ENCODE results near the gene LRRC51.

The LRRC51 gene

DNA sequence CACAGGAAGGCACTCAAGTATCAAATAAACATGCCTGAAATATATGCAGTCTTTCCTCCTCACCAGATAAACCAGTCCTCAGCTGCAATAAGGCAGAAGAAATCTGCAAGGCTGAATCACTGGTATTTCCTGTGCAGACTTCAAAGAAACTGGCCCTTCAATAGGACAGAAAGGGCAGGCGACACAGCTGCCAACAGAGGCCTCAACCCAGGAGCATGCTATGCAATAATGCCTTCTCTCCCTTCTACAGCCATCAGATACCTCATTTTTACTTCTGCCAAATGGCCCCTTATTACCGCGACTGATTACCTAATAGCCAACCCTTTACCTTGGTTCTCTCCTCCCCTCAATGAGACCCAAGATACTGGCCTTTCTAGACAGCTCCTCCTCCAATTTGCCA, 8.3 kb upstream of the LRRC51 start:
- no peak for DNase-seq

DNA sequence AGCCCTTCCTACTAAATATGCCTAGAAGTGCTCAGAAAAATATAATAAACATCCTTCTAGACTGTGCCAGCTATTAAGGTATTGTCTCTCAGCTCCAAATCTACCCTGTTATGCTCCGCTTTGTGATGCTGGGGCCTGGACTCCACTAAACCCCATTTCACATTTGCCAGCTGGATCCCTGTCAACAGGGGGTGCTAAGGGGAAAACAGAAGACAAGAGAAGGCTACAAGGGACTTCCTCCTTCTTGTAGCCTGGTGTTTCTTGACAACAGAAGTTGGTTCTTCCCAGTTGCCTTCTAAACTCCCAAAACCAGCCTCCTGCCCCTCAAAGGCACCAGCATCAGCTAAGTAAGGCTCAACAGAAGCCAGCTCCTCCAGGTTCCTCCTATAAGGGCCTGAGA, 5.5 kb upstream of the LRRC51 start:
- no peak for DNase-seq

DNA sequence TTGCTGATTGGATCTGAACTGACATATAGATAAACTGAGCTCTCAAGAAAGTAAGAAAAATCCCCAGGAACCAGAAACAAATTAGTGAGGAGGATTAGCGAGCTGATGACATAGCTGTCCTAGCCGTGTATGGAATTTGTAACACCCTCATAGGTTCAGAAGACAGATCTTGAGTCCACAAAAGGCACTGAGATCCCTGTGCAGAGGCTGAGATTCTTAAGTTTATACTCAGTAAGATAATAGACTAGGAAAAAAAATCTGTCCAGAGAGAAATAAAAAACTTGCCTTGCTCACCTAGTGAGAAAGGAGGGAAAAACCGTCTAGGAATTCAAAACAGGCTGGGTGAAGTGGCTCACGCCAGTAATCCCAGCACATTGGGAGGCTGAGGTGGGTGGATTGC, 4.9 kb upstream of the LRRC51 start:
- DNase-seq = no peak

DNA sequence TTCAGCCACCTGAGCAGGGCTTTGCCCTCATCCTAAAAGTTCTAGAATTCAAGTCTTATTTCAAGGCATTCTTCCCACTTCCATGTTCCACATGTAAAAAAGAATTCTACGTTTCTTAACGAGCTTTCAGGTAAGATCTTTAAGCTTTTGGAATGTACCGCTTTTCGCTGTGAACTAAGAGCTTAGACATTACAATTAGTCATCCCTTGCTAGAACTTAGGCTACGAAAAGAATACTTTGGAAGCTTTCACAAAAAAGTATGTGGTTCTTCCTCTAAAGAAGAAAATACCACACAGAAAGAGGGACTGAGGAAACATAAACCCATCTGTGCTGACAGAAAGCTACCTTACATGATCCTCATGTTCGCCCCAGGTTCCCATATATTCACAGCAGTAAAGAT, 2.2 kb upstream of the LRRC51 start:
- DNase-seq = no peak

DNA sequence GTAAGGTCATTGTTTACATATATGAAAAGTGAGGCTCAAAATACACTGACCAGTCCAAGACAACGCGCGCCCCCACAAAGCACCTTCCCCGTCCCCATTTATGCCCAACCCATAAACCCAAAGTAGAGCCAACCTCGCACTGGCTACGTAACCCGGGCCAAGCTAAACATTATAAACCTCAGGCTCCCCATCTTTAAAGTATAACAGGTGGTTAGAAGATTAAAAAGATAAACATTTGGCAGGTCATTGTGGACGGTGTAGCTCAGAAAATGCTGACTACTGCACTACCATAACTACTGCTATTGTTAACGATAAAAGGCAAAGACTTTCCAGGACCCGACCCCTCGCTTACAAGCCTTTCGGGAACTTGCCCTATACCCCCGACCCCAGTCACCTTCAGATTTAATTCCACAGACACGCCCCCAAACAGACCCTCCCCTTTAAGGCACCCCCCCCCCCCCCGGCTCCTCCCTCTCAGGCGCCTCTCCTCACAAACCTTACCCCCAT, 778 bp upstream of the LRRC51 start:
- no peak for DNase-seq

DNA sequence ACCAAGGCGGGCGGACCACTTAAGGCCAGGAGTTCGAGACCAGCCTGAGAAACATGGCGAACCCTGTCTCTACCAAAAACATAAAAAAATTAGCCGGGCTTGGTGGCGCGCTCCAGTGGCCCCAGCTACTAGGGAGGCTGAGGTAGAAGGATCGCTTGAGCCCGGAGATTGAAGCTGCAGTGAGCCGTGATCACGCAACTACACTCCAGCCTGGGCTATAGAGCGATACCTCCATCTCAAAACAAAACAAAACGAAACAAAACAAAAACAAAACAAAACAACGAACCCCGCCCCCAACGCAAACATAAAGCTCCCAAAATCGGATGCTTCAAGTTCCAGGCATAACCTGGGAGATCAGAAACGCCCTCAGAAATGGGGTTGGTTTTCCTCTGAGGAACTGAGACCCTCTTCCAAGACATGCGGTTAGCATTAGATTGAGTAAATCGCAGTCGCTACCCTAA, 564 bp downstream of the LRRC51 start:
- no peak for DNase-seq

DNA sequence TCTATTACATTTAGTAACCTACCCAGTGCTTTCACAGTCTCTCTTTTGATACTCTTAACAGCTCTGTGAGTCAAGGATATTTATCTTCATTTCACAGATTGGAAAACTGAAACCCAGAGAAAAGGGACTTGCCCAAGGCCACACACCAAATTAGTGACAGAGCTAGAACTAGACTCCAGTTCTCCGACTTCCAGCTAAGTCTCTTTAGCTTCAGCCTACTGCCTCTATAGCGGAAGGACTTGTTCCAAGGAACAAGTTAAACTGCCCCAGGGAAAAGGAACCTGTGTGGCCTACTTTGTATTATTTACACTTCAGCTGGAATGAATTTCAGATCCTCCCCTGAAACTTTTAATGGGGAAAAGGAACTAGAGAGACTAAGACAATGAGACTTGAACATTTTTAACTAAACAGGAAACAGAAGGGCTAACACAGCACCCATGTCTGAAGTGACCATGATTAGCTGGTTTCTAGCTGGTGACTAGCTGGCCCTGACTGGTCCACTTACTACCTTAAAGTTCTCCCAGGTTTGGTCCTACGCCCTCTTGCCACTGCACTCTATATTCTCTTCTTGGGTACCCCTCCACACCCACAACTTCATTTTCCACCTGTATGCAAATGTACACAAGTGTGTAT, 1.3 kb downstream of the LRRC51 start:
- no peak for DNase-seq

DNA sequence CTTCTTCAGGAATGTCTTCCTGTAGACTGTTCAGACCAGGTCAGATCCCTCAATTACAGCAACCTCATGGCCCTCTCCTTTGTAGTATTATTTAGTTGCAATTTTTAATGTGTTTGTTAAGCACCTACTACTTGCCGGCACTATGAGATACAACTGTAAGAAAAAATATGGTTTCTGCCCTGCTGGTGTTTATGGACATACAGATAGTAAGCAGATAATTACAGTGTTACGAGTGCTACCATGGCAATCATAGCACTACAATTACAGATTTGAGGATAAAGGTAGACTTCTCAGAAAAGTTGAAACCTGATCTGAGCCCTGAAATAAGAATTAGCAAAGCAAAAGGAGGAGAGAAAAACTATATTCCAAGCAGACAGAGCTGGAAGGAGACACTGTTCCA, 2.8 kb downstream of the LRRC51 start:
- DNase-seq = no peak

DNA sequence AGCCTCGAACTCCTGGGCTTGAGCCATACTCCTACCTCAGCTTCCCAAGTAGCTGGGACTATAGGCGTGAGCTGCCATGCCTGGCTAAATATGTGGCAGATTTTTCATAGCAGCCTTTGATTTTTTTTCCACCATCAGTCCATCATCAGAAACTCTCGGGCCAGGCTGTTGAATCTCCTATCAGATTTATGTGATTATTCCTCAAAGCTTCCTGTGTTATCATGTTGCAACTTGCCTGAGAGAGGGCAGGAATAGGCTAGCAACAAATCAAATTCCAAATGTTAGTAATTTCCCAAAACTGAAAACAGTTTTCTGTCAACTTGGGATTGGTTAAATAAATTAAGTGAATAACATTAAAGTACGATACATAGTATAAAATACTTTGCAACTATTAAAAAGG, 3.4 kb downstream of the LRRC51 start:
- DNase-seq = no peak

DNA sequence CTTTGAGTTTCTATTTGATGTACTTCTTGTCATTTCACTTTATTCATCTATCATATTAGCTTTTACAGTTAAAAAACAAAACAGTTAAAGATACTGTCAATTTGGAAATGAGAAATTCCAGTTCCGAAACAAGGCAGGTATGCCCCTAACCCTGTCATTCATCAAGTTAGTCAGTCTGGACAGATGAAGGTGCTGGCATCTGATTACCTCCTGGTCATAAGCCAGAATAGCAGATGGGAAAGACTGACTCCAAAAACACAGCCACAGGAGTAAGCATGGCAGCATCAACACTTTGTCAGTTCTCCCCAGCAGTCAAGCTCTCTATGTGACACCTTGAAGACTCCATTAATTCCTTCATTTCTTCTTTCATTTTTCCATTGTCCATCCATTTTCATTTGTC, 4.3 kb downstream of the LRRC51 start:
- DNase-seq = no peak

DNA sequence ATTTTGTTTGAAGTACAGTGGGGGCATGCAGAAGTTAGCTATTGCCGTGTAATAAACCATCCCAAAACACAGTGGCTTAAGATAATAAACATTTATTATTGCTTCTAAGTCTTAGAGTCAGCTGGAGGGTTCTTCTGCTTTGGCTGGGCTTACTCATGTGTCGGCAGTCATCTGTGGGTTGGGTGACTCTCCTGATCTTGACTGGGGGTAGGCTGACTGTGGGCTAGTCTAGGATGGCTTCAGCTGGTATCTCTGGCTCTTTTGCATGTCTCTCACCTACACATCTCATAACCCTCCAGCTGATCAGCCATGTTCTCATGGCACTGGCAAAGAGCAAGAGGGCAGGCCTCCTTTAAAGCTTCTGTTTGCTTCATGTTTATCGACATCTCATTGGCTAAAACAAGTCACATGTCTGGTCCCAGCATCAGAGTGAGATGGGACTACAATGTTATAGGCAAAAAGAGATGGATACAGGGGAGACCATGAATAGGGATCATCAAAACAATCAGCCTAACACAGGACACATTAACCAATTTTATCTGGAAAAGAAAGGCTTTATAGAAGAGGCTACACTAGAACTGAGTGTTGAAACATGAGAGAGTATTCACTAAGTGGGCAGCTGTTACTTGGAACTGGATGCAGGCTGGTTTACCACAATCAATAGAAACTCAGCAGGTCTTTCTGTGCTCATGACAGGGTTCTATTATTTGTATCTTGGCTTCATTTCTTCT, 5.1 kb downstream of the LRRC51 start:
- peak; percentile 24 for DNase-seq

DNA sequence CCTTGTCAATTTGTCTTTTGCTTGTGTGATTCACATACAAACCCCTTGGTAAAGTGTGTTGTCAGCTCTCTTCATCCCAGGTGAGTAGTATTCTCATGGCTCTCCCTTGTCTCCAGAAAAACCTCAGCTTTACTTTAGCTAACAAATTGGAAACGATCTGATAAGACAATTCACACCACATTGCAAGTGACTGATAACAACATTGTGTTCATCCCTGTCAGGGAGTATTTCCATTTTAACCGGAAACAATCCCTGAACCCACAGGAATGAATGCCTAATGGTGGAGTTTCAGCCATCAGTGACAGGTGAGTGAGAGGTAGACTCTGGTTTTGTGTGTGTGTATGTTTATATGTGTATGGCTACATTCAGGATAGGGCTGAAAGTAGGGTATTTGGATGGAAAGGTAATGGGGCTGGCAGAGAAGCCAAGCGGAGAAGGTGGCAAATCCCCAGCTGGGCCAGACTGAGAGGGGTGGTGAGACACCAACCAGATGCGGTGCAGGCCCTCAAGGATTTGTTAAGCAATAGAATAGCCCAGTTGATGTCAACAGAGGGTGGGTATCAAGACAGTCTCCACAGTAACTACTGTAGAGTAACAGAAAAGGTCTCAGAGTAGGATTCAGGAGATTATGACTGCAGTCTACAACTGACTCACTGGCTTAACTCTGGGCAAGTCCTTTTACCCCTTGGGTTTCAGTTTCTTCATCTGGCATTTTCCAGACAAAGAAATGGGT, 7.6 kb downstream of the LRRC51 start:
- no peak for DNase-seq

DNA sequence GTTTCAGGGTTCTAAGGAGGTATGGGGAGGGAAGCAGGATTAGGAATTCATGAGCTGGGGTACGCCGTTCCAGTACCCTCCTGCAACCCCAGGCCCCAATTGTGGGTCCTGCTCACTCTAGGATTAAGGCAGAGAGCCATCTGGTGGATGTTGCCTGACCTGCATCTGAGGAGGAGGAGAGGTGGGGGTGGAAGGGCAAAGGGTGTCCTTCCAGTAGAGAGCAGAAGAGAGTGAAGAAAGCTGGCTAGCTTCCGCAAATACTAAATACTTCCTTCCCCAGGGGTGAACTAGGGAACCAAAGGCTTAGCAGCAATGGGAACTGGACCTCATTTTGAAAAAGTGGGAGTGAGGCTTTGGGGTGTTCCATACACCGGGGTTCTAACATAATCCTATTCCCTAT, 10.6 kb downstream of the LRRC51 start:
- DNase-seq = no peak

DNA sequence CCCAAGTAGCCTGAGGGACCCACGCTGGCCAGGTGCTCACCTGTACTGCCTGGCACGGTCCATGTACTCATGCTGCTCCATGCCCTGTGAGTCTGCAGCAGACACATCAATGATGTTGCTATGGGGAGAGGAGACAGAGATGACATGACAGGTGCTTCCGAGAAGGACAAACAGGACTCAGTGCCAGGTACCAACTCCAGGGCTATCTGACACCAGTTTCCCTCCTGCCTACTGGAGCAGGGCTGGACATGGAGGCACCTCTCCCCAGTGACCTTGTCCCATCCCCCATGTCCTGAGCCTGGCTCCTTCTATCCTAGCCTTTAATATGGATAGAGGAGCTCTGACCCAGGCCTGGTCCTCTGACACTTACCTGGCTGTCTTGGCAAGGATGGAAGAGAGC, 18.1 kb downstream of the LRRC51 start:
- no peak for DNase-seq

DNA sequence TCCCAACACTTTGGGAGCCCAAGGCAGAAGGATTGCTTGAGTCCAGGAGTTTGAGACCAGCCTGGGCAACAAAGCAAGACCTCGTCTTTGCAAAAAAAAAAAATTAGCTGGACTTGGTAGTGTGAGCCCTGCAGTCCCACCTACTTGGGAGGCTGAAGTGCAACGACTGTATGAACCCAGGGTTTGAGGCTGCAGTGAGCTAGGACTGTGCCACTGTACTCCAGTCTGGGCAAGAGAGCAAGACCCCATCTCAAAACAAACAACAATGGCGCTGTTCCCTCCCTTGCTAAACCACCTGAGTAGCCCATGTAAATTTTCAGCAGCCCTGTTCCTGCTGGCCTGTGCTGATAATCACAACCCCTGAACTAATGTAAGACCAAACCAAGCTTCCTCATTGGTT, 19.4 kb downstream of the LRRC51 start:
- DNase-seq = no peak

DNA sequence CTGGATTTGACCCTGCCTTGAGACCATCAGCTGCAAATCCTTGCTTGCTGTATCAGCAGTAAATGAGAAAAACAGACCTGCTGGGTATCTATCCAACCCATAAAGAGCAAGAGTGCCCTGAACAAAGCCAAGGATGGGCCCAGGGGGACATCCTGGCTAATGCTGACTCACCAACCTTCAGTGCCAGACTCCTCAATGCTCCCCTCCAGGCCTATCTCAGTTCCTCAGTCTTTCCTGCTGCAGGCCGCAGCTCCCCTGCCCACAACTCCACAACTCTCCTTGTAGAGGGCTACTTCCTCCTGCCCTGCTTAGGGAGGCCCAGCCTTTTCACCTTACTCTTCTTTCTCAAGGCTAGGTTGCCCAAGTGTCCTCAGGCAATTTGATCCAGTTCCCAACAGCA, 19.8 kb downstream of the LRRC51 start:
- DNase-seq = no peak

DNA sequence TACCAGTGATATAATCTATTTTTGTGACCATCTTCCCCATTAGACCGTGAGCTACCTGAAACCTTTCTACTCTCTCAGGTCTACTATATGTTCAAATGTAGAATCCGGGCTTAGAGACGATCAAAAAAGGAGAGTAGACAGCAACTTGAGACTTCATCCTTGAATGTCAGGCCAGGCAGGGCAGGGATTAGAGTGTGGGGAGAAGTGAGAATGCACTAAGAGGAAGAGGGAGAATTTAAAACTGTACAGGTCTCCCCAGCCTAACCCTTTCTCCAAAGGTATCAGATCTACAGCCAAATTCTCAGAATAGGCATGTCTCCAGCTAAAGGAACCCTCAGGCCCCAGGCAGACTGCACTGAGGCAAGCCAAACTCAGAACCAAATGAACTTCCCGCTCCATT, 21.5 kb downstream of the LRRC51 start:
- no peak for DNase-seq

DNA sequence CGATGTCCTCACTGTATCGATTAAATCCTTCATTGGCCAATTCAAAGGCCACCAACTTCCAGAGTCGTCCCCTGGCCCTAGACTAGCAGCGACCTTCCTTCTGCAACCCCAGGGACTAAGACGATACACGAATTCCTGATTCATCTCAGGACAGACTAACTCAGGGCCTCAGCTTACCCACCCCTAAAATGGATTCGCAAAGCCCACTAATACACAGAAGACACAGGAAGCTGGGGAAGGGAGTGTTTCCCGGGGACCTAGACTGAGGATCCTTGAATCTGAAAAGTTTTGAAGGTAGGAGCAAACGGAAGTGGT, 21.9 kb downstream of the LRRC51 start:
- DNase-seq = peak; percentile 32

DNA sequence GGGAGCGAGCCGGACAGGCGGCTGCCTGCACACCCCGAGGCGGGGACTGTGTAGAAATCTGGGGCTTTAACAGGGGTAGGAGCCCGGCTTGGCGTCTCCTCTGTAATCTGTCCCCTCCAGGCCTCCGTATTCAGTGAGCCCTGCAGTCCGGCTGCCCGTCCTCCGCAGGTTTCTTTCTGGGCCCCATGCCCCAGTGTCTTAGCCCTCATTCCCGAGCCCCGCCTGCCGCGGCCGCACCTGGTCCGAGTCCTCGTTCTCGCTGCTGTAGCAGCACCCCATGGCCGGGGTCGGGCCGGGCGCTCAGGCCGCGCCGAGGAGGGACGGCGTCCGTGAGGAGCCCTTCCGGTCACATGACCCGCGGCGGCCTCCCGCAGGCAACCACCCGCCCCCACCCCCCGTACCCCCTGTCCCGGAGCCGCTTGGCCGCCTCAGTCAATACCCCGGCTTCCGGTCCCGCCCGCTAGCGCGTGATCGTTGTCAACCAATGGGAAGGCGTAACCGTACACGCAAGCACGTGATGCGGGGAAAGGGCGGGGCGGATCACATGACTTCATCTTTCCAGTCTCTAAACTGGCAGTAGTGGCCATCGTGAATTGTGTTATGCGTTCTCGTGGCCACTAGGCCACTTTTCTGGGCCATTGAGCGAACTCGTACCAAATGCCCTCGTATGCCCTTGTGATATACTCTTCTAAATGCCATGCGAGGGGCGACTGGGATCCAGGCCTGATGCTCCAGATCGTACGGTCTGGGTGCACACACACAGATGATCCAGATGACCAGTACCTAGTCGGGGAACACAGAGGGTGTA, 22.5 kb downstream of the LRRC51 start, which contains the start of gene LAMTOR1:
TSS of gene LAMTOR1 (minus strand) at position 352 of the 808 bp plus-strand sequence. CDS start at position 279, 73 bp downstream.
- DNase-seq = peak; percentile 94

DNA sequence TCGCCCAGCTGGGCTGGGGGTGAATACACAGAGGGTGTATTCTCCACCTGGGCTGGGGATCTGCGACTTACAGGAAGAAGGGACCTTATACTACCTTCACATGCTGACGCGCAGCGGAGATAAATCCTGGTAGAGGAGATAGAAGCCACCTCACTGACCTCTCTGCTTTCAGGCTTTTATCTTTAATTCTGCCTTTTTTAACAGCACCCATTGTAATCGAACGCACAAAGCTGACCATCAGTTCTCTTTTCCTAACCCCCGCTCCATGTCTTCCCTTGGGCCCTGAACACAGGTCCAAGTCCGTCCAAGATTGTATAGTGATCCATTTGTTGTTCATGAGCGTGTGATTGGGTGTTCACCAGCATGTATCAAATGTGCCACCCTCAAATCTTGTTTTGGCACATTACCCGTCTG, 23.1 kb downstream of the LRRC51 start:
- no peak for DNase-seq

DNA sequence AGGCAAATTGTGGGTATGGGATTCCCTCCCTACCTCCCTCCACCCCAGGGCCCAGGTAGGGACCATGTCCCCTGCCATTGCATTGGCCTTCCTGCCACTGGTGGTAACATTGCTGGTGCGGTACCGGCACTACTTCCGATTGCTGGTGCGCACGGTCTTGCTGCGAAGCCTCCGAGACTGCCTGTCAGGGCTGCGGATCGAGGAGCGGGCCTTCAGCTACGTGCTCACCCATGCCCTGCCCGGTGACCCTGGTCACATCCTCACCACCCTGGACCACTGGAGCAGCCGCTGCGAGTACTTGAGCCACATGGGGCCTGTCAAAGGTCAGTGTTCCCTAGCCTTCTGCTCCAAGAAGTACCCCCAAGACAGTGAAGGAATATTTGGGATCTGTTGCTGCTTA, 25.2 kb downstream of the LRRC51 start, which contains the start of gene TOMT:
TSS of gene TOMT (plus strand) at position 37 of the 400 bp plus-strand sequence. CDS start at position 65, 28 bp downstream.
- no peak for DNase-seq

DNA sequence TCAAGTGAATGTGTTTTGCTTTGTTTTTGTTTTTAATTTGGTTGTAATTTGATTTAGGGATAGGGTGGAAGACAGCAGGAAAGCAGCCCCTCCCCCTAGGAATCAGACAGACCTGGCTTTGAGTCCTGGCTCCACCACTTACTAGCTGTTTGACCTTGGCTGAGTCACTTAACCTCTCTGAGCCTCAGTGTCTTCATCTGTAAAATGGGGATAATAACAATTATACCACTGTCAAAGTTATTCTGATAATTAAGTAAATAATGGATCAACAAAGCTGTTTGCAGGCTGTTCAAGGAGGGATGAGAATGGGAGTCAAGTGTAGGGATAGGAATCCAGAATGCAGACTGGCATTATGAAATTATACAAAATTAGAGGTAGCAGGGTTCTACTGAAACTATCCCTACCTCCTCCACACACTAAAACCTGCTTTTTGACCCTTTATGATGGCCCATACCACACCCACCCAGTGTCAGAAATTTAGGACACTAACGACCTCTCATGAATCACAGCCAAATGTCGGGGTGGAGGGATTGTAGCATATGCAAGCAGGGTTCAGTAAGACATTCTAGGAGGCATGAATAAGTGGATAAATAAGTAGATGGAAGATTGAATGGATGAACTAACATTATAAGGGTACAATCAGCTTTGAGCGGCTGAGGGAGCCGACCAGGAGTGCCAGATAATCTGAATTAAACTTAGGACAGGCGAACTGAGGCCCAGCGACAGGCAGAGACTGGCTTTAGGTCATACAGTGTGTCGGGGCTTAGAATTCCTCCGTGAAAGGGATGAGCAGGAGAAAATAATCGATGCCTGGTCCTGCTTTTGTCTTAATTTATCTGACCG, 30.9 kb downstream of the LRRC51 start:
- DNase-seq = no peak
